ENCODE data around the gene ARPP21. TPM values are rescaled to one million over a fixed set of nuclear protein-coding genes. Genes with fewer than 3 reads are reported as not detected.

ARPP21 gene
- total RNA-seq, 1 donor from 2014 or later, result 0.40 TPM

DNA sequence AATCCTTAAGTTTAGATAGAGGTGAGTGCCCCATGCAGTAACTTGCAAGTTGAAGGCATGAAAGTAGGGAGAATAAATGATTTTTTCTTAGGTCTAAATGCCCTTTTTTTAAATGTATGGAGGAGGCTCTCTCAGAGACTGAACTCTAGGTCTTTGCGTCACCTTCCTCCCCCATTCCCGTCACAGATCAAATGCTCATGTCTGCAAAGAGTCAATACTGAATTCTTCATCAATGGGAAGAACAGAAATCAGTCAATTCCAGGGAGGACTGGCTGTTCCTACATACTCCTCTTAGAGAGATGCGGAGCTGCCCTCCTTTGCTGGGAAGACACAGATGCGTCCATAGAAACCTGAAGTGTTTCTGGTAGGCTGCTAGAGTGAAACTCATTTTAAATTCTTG lies 98.2 kb downstream of the ARPP21 start:
- DNase-seq (ENCODE audit: low spot score), result no peak

DNA sequence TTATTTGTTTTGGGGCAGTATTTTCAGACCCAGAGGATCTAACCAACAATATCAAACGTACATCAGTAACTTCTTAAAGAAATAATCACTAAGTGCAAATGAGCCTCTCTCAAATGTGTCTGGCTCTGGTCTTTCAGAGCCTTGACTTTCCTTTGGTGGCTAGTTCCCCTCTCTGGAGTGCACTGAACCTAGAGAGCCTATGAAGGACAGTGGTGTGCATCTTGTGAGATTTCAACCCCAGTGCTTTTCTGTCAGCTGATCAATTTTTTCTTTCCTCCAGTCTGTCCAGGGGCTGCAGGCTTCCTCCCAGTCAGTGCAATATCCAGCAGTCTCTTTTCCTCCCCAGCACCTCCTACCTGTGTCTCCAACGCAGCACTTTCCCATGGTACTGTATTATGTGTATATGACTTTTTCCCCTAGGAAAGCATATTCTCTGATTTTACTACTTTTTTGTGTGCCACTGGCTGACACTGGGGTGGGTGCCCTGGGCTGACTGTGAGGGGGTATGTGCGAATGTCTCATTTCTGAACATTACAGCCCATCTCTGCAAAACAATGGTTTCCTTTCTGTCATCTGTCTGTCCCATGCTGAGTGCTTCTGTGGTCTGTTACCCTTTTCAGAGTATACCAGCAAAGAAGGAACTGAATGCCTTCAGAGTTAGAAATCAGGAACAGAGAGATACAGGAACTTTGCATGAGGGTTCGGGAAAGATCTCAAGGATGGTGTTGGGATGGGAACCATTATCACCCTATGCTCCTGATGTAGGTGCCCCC lies 98.8 kb downstream of the ARPP21 start:
- DNase-seq (ENCODE audit: low spot score), result no peak

DNA sequence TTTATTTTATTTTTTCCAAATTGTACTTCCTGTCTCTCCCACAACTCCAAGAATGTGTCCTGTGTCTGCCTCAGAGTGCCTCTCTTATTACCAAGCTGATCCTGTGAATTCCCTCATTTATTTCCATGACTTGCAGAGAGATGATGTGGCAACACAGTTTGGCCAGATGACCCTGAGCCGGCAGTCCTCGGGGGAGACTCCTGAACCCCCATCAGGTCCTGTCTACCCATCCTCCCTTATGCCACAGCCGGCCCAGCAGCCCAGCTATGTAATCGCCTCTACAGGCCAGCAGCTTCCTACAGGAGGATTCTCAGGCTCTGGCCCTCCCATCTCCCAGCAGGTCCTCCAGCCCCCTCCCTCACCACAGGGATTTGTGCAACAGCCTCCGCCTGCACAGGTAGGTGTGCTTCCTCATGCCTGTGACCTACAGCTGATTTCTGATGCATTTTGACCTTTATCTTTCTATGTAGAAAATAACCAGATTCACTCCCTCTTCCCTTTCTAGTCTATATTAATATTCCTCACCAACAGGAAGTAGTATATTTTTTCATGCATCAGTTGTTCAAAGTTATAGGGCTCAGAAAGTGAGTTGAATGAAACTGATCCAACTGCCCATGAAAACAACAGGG lies 100.0 kb downstream of the ARPP21 start:
- no peak for DNase-seq (ENCODE audit: low spot score)

DNA sequence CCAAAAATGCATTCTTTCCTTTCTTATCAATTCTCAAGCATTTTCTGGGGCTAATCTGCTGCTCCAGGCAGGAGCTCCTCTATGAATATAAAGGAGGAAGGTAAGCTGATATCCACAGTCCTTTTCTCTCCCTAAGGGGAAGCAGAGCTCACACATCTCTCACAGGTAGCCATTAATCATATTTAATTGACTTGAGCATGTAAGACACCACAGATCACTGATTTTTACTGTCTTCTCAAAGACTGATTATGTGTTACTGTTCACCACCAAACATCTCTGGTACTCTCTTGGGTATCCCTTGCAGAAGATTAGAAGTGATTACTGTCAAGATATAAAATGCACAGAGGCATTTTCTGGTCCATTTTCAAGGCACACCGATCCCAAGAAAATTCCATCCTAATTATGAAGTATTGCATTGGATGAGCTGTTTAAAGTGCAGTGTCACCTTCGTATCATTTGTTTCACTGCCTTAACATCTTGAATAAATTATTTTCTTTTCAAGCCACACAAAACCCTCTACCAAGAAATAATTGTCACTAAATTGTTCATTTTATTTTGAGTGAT lies 100.7 kb downstream of the ARPP21 start:
- DNase-seq (ENCODE audit: low spot score), result no peak

DNA sequence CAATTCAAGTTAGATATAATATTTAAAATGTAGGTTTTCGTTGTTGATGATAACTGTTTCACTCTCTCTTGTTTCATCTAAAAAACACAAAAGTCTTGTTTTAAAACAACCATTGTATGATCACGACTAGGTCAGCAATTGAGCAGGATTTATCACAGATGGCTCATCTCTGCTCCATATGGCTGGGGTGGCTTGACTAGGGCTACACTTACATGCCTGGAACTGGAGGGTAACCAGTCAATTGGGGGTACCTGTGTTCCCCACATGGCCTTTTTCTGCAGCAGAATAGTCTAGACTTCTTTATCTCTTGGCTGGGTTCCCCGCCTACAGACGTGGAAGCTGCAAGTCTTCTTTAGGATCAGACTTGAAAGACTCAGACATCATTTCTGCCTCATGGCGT lies 103.9 kb downstream of the ARPP21 start:
- DNase-seq (ENCODE audit: low spot score), result no peak

DNA sequence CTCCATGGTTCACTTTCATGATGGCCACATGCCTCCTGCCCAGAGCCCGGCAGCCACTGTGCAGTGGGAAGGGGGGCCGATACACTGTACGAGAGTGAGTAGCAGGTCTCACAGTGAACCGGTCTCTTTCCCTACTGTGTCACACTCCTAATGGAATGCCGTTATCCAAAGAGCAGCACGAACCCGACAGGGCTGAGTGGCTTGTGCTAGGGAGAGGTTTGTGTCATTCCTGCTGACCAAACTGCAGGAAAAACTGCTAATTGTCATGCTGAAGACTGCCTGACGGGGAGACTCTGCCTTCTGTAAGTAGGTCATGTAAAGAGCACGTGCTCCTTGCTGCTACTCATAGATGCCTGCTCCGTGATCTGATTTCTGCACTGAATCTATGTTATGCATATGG lies 105.1 kb downstream of the ARPP21 start:
- no peak for DNase-seq (ENCODE audit: low spot score)

DNA sequence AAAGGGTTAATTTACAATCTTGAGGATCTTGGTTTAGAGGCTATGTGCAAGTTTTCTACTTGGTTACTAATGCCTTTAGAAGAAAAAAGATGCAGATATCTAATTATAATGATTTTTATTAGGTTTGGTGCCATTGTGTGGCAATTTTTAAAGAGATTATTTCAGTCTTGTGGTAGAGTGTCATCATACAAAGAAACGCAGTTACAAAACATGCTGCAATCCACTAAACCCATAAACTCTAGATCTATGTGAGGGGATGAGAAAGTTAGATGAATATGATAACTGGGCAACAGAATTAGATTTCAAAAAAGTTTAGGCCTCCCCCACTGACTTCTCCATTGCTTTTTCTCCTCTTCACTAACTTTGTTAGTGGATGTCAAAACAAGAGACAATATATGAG lies 106.0 kb downstream of the ARPP21 start:
- no peak for DNase-seq (ENCODE audit: low spot score)

DNA sequence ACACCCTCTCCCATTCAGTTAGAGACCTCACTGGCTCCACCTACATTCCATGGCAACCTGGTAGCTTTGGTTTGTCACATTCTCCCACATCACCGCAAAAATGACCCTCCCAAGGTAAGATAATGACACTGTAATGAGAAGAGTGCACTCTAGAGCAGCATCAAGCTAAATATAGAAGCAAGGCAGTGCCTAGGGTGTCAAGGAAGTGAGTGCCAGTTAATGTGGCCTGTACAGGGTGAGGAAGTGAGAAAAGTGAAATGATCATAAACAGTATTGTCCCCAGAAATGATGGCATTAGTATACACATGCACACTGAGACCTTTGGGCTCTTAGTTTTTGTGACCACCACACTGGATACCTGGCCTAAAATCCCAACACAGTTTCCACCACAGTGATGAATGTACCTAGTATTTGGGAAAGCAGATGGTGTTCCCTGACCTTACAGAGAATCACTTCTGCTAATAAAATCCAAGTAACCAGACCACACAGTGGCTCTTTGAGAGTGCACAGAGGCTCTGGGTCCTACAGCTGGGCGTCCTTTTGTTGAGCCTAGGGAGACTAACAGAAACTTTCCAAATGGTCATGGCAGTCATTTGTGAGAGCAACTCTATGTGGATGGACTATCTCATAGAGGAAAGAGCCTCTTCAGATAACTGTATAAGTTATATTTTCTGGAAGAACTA lies 106.6 kb downstream of the ARPP21 start:
- no peak for DNase-seq (ENCODE audit: low spot score)

DNA sequence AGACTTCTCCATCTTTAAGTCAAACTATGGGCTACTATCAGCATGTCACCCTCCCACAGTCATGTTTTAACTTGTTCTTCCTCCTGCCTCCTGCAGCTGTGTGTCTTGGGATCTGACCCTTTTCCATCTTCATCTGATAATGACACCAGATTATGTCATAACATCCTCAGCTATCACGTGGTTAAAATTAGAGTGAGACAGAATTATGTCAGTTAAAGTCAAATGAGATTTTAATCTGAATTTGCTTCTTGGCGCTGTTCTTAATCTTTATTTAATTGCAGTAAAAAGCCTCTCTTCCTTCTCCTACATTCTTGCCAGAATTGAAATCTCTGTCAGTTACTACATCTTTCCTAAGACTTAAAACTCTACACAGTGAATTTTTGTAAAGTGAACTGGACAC lies 107.2 kb downstream of the ARPP21 start:
- no peak for DNase-seq (ENCODE audit: low spot score)

DNA sequence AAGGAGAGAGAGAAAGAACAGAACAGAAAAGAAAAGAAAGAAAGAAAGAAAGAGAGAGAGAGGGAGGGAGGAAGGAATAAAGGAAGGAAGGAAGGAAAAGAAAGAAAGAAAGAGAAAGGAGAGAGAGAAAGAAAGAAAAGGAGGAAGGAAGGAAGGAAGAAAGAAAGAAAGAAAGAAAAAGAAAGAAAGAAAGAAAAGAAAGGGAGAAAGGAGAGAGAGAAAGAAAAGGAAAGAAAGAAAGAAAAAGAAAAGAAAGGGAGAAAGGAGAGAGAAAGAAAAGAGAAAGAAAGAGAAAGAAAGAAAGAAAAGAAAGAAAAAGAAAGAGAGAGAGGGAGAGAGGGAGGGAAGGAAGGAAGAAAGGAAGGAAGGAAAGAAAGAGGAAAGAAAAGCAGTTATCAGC lies 108.8 kb downstream of the ARPP21 start:
- no peak for DNase-seq (ENCODE audit: low spot score)

DNA sequence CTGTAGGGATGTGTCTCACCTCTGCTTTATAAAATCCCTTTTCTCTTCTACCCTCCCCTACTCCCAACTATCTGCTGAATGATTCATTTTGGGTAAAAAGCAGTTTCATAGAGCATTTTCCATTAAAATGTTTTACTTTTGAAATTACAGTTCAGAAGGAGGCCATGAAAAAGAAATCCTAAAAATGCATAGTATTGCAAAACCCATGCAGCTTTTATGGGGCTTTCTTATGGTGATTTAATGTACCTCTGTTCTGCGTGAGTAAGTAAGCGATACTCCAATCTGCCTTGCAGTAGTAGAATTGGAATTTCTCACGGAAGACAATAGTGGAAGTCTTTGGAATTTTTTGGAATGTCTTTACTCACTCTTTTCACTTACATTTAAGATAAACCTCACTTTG lies 111.9 kb downstream of the ARPP21 start:
- DNase-seq (ENCODE audit: low spot score), result no peak

DNA sequence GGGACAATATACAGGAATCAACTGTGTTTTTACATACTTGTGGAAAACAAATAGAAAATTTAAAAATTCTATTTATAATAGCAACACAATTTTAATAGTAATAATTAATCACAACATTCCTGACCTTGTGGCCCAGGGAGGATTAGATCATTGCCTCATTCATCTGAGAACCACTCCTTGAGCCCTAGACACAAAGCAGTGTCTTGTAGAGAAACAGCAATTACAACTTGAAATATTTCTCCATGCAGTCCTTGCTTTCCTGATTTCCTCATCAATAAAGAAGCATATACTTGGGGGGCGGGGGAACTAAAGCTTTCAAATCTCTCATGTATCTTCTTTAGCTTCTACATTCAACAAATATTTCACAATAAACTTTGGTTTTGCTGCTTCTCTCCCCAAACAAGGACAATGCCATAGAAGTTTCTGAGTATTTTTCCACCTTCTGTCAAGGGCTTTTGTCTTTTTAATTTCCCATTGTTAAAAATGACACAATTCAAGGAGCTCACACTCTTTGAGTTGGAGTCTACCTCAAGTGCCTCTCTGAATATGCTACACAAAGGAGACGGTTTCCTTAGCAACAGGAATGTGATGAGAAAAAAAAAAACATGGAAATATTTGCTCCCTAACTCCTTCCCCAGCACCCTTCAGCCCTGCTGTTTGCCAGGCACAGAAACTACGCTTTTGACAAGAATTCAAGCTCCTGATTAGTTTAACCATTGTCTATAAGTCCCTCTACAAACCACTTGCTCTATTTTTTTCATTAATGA lies 118.8 kb downstream of the ARPP21 start:
- DNase-seq (ENCODE audit: low spot score), result no peak

DNA sequence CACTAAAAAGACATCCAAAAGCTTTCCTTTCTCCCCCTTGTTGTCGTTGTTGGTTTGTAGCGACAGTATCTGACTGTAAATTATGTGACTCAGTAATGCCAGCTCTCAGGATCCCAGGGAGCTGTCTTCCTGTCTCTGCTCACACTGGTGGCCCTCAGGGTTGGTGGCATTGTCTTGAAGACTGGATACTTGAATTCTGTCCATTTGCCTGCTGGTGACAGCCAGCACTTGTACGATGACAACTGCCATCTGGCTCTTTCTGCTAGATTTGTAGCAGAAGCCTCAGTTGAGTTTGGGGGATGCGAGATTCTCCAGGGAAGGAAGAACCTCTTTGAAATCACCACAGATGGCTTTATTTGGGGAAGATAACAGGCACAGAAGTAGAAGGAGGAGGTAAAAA lies 120.8 kb downstream of the ARPP21 start:
- no peak for DNase-seq (ENCODE audit: low spot score)

DNA sequence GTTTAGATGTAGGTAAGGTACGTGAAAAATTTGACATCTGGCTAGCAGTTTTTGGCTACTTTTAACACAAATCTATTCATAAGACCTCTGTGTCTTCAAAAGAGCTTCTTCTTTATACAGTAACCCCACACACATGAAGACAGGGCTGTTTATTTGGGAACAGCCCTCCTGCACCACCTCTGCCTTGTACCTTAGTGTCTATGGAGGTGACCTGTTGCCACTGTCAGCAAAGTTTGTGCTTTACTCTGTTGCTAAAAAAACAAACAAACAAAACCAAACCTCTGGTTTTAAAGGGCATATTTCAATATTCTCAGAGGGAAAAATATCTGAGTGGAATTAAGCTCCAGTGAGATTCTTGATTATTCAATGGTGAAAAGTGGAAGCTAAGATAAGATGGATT lies 122.0 kb downstream of the ARPP21 start:
- no peak for DNase-seq (ENCODE audit: low spot score)

DNA sequence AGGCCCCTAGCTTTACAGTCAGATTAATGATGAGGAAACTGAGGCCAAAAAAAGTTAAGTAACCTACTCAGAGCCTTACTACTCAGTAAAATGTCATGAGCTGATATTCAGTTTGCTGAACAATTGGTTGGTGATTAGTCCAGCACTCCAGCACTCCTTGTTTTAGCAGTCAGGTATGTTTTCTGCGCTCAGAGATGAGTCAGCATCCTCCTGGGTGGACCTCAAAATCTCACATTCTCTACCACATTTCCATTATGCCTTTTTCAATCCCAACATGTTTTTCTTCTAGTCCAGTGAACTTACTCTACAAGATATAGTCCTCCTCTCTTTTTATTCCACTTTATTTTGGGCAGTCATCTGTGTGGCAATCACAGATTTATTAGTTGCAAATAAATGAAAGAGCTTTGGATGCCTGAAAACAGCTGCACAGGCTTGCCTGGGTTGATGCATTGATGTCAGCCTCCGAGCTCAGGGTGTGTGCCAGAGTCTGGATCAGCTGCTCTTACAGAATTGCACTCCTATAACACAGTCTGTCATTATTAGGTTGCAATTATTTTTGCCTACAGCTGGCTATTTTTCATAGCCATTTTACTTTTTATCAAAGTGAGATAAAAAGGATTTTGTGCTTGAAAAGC lies 133.2 kb downstream of the ARPP21 start:
- DNase-seq (ENCODE audit: low spot score), result no peak

DNA sequence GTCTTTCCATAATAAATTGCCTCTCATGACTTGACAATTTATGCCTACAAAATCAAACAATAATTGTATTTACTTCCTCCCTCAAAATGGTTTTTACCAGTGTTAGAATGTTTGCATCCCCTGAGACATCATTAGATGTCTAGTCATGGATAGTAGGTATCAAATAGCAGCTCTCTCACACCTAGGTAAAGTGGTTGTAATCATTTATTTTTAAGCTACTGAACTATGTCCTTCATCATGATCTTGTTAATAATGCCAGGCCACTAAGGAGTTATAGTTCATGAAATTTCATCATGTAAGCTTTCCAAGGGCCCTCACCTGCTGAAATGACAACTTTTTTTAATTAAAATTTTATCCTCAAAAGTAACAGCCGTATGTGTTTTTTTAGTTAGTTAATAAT lies 134.1 kb downstream of the ARPP21 start:
- no peak for DNase-seq (ENCODE audit: low spot score)

DNA sequence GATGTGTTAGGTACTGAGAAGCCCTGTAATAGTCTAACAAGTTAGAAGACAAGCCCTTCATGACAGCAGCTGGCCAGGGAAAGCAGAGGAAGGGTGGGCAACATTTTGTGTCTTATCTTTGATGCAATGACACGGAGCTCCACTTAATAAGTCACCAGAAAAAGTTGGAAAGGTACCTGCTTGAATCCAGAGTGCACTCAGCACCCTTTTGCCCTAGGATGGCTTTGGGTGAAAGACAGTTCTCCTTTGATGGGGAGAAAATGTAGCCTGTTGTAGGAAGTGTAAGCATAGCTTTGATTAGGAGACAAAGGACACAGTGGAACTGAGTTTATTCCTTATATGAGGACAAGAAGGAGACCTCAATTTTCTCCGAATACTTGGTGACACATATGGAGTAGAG lies 137.0 kb downstream of the ARPP21 start:
- DNase-seq (ENCODE audit: low spot score), result no peak

DNA sequence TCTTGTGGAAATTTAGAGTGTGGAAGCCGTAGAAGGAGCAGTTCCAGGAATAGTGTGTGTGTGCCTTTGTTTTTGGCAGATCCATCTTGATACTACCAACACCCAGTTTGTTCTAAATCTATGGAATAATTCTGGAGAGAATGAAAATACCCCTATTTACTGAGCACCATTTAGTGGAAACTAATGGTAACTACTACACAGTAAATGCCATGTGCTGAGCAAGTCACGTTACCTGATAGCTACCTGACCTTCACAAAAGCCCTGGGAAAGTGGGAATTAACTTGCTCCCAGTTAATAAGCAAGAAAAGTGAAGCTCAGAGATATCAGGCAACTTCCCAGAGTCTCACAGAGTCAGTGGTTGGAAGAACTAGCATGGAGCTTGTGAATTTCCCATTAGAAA lies 137.7 kb downstream of the ARPP21 start:
- DNase-seq (ENCODE audit: low spot score), result no peak

DNA sequence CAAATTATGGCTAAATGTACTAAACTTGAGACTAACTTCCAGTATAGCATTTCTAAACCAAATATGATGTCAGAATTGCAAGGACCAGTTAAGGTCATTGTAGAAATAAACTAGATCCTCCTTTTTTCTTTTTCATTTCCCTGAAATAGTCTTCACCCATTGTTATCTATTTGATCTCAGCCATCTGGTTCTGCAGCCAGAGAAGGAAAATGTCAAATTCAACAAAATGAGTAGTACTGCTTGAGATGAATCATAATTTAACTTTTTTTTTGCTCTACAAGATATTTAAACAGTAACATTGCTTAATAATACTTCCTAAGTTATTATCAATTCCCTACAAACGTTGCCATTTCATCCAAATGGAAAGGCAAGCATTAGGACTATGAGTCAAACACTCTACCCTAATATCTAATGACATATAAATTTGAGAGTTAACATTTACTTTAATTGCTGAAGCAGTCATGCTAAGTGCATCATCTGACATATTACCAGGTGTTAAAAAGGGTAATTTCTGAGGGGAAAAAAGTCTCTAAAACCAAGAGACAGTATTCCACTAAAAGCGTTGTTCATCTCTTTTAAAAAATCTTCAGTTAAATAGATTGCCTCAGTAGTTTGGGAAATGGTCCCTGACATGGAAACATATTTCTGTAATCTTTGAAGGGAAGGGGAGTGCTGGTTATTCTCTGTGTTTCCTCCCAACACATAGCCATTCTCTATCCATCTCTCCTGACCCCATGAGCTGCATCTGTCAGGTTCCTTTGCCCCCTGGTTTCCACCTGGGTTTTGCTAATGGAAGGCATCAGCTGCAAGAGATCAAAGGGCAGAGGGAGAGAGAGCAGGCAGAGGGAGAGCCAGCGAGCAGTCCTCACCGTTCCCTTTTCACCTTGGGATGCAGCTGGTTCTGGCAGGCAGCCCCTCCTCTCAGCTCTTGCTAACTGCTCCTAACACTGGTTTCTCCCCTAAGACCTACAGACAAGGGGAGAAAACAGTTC lies 138.5 kb downstream of the ARPP21 start:
- no peak for DNase-seq (ENCODE audit: low spot score)

DNA sequence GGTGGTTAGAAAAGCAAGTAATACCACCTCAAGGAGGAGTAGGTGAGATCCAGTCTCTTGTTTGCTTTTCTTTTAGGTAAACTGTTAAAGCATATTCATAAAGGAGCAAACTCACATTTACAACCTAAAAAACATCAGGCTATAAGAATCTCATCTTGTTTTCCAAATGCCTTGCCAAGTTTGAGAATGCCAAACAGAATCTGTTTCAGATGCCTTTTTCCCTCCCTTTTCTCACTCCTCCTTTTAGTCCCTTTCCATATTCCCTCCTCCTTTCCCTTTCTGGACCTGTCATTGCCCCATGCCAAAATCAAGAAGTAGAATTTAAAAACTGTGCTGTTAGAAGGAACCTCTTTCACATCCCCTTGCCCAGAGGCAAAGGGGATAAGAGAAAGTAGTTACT lies 140.3 kb downstream of the ARPP21 start:
- DNase-seq (ENCODE audit: low spot score), result no peak
